Stimulated activated CD4-positive, alpha-beta T cell treated with anti-CD3 and anti-CD28 coated beads, Interleukin-12 subunit alpha, Interleukin-12 subunit beta, amount 100 ng/mL, for 48 hours (primary cell): ENCODE data around the gene HS3ST4.

ENCODE experiments used
- DNase-seq, 3 donors: peaks; one replicate each; pipeline ENCODE4 v3.0.0-alpha.2; 2020; ENCODE audit warnings: low read depth in 2 of 3, low spot score in 1 of 3

The HS3ST4 gene

DNA sequence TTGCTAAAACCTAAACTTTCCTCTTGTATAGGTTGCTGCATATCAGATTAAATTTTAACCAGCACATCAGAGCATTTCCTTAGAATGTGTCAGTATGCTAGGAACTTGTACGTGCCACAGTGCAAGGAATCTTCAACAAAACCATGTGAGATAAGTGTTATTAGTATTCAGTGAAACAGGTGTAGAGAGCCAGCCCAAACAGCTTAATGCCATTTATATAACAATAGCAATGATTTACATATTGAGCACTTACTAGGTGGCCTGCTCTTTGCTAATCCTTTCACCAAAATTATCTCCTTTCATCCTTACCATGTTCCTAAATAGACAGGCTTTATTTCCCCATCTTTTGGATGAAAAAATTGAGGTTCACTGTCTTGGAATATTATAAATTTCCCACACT lies 485.7 kb downstream of the HS3ST4 start:
- no peak for DNase-seq

DNA sequence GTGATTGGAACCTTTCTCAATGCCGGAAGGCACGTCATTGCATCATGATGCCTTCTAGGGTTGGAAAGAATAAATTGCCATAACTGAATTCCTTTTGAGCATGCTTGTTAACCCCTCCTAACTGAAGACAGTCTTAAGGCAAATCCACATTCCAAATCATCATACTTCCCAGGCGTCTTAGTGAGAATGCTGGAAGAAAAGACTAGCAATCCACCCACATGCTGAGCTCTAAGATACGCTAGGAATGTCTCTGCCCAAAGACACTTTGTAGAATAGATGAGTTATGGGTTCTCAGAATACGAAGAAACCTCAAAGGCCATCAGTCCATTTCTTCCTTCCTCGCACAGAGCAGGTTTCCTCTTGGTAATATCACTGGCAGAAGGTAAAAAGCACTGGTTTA lies 486.5 kb downstream of the HS3ST4 start:
- DNase-seq: no peak

DNA sequence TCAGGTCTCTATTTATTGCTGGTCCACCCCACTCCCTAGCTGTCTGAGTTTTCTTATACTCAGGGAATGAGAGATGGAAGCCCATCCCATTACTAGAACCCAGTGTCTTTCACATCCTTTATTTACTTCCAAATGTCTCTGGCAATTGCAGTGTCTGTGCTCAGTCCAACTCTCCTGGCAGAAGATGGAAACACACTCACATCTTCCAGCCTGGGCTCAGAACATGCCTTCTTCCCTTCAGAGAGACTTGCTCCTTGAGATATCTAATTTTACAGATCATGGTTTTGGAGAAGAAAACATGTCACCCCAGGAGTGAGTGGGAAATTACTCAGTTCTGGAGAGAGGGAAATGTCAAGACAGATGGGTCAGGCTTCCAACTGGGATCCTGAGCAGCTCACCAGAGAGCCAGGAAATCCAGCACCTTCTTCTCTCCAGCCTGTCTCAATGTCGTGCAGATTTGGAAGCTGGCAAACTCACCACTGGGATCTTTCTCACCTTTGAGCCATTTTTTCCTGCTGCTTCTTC lies 494.4 kb downstream of the HS3ST4 start:
- DNase-seq: no peak
